Mesenchymal stem cell (in vitro differentiated cells and primary cell): Measurements from ENCODE around the gene GRM7.

Source experiments
- DNase-seq: peaks from one replicate; pipeline ENCODE4 v3.0.0-alpha.2; 2013
- H2AFZ ChIP-seq: one replicate; pipeline ENCODE4 v1.6.1; 2013; ENCODE audit warnings: low read depth, mild to moderate bottlenecking, control low read depth, inconsistent platforms, low read length, moderate library complexity
- H2AK5ac ChIP-seq: 2 replicates; pipeline ENCODE4 v1.6.1; 2013; ENCODE audit warnings: low read length, moderate library complexity, mild to moderate bottlenecking, inconsistent platforms; ENCODE audit not compliant: severe bottlenecking
- H2BK120ac ChIP-seq: one replicate; pipeline ENCODE4 v1.6.1; 2013; ENCODE audit warnings: low read depth, mild to moderate bottlenecking, inconsistent platforms, low read length, moderate library complexity
- H2BK12ac ChIP-seq, 2 experiments: one replicate each; pipeline ENCODE4 v1.6.1; 2013; ENCODE audit warnings: inconsistent platforms in 2 of 2, low read length in 2 of 2, mild to moderate bottlenecking in 2 of 2, moderate library complexity in 2 of 2, control low read depth in 1 of 2
- H2BK15ac ChIP-seq: one replicate; pipeline ENCODE4 v1.6.1; 2013; ENCODE audit warnings: mild to moderate bottlenecking, low read depth, inconsistent platforms; ENCODE audit not compliant: poor library complexity, severe bottlenecking
- H2BK5ac ChIP-seq: 2 replicates; pipeline ENCODE4 v1.6.1; 2013; ENCODE audit warnings: low read depth, mild to moderate bottlenecking, low read length, control low read depth, inconsistent platforms; ENCODE audit not compliant: poor library complexity, severe bottlenecking
- H3K14ac ChIP-seq, 2 experiments: one replicate each; pipeline ENCODE4 v1.6.1; 2013; ENCODE audit warnings: inconsistent platforms in 2 of 2, low read length in 2 of 2, control low read depth in 1 of 2, mild to moderate bottlenecking in 1 of 2, moderate library complexity in 1 of 2
- H3K18ac ChIP-seq, 2 experiments: one replicate each; pipeline ENCODE4 v1.6.1; 2013; ENCODE audit warnings: inconsistent platforms in 2 of 2, low read length in 2 of 2, control low read depth in 1 of 2, low read depth in 1 of 2, mild to moderate bottlenecking in 1 of 2
- H3K23ac ChIP-seq, 2 experiments: one replicate each; pipeline ENCODE4 v1.6.1; 2013; ENCODE audit warnings: inconsistent platforms in 2 of 2, low read length in 2 of 2, mild to moderate bottlenecking in 2 of 2, moderate library complexity in 2 of 2, control low read depth in 1 of 2
- H3K27ac ChIP-seq: 2 replicates; pipeline ENCODE4 v1.5.1; 2013; ENCODE audit warnings: mild to moderate bottlenecking, moderate library complexity, low read length, control low read depth, inconsistent platforms; ENCODE audit not compliant: poor library complexity, severe bottlenecking
- H3K27me3 ChIP-seq, 2 experiments: 2 replicates each; pipeline versions ENCODE4 v1.6.1 to v1.7.0; 2013; ENCODE audit warnings: low read length in 2 of 2, mild to moderate bottlenecking in 2 of 2, moderate library complexity in 2 of 2, control low read depth in 1 of 2, inconsistent platforms in 1 of 2; ENCODE audit not compliant: control insufficient read depth in 1 of 2, insufficient read depth in 1 of 2
- H3K36me3 ChIP-seq, 2 experiments: 2 replicates each; pipeline versions ENCODE4 v1.6.1 to v1.7.0; 2013; ENCODE audit warnings: low read length in 2 of 2, control low read depth in 1 of 2, inconsistent platforms in 1 of 2, low read depth in 1 of 2, mild to moderate bottlenecking in 1 of 2; ENCODE audit not compliant: insufficient read depth in 2 of 2, control insufficient read depth in 1 of 2
- H3K4ac ChIP-seq, 2 experiments: one replicate each; pipeline ENCODE4 v1.6.1; 2013; ENCODE audit warnings: inconsistent platforms in 2 of 2, low read length in 2 of 2, mild to moderate bottlenecking in 2 of 2, moderate library complexity in 2 of 2, control low read depth in 1 of 2, low read depth in 1 of 2
- H3K4me1 ChIP-seq: 2 replicates; pipeline ENCODE4 v1.6.1; 2013; ENCODE audit warnings: low read depth, low read length, control low read depth; ENCODE audit not compliant: control insufficient read depth, insufficient read depth
- H3K4me2 ChIP-seq: 2 replicates; pipeline ENCODE4 v1.6.1; 2013; ENCODE audit warnings: low read length, mild to moderate bottlenecking, inconsistent platforms; ENCODE audit not compliant: poor library complexity, severe bottlenecking
- H3K4me3 ChIP-seq, 2 experiments: 2 replicates each; pipeline versions ENCODE4 v1.5.1 to v1.7.0; 2013; ENCODE audit warnings: low read length in 2 of 2, mild to moderate bottlenecking in 2 of 2, control low read depth in 1 of 2, low read depth in 1 of 2; ENCODE audit not compliant: insufficient read depth in 1 of 2
- H3K79me1 ChIP-seq: replicated peaks from 2 replicates; pipeline ENCODE4 v1.6.1; 2013; ENCODE audit warnings: mild to moderate bottlenecking, control low read depth, low read length, inconsistent platforms; ENCODE audit not compliant: poor library complexity, severe bottlenecking
- H3K9ac ChIP-seq: 2 replicates; pipeline ENCODE4 v1.7.0; 2013; ENCODE audit warnings: mild to moderate bottlenecking, low read length, moderate library complexity
- H3K9me3 ChIP-seq: 2 replicates; pipeline ENCODE4 v1.7.0; 2013; ENCODE audit warnings: mild to moderate bottlenecking, low read length; ENCODE audit not compliant: control insufficient read depth
- H4K8ac ChIP-seq: one replicate; pipeline ENCODE4 v1.6.1; 2013; ENCODE audit warnings: inconsistent platforms, mild to moderate bottlenecking, low read length, moderate library complexity
- H4K91ac ChIP-seq: one replicate; pipeline ENCODE4 v1.6.1; 2013; ENCODE audit warnings: mild to moderate bottlenecking, low read length, inconsistent platforms
- WGBS: methylation state at CpG from one replicate; pipeline ENCODE4 v1.1.7; 2013; ENCODE audit warnings: mixed read lengths; 5-methylcytosine and 5-hydroxymethylcytosine counted together

The GRM7 gene

GRCh38 chr3:7574435-7574834 lies 713.5 kb downstream of the GRM7 start:
- WGBS = 75% methylated on average over 5 of the region's 5 CpGs
- Histone ChIP-seq H2AFZ (no peak overlapping the region), H3K14ac (no peak overlapping the region)

DNA sequence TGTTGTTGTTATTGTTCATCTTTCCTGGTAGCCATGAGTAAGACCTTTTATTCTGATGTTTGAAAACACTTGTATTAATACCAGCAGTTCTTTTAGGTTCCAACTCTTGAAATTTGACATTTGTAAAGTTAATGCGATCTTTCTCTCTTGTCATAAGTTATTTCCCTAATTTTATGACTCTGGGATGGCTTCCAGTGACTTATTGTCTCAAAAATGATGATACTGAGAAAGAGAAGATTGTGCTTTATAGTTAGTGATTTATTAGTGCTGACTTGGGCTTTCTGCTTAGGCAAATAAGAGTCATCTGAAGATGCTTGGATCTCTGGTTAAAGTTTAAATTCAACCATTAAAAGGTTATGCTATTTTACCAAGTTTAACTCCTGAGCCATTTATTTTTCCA lies 715.2 kb downstream of the GRM7 start:
- no peaks in the 10 kb centered on the region for H3K4me1 ChIP-seq
- no peak overlapping the region for H3K9ac ChIP-seq
- no peak overlapping the region for H3K4ac ChIP-seq
- no CpG with 5 or more reads among the region's 1 CpG for WGBS
- no peak overlapping the region for H2BK15ac ChIP-seq
- no peak overlapping the region for H4K8ac ChIP-seq
- H3K4me3 ChIP-seq = no peak overlapping the region
- H3K36me3 ChIP-seq = no peaks in the 10 kb centered on the region
- H3K27ac ChIP-seq = no peak overlapping the region
- H2BK120ac ChIP-seq = no peak overlapping the region
- no peak for DNase-seq
- H3K79me1 ChIP-seq = no peaks in the 10 kb centered on the region
- H3K23ac ChIP-seq = no peak overlapping the region
- no peak overlapping the region for H4K91ac ChIP-seq
- no peak overlapping the region for H3K14ac ChIP-seq
- no peak overlapping the region for H3K18ac ChIP-seq
- H3K9me3 ChIP-seq = peaks cover 10% of the 10 kb centered on the region
- H3K4me2 ChIP-seq = no peak overlapping the region
- H2BK12ac ChIP-seq = no peak overlapping the region
- H3K27me3 ChIP-seq = no peaks in the 10 kb centered on the region
- no peak overlapping the region for H2AFZ ChIP-seq
- no peak overlapping the region for H2BK5ac ChIP-seq
- H2AK5ac ChIP-seq = no peak overlapping the region

More at GRCh38 chr3:7574435-7574834, 713.5 kb downstream of the GRM7 start:
- Histone ChIP-seq H3K4me1 (no peaks in the 10 kb centered on the region), H4K91ac (no peak overlapping the region), H2BK15ac (no peak overlapping the region), H3K27me3 (no peaks in the 10 kb centered on the region), H2BK120ac (no peak overlapping the region), H3K4me2 (no peak overlapping the region), H2AK5ac (no peak overlapping the region), H3K23ac (no peak overlapping the region), H3K18ac (no peak overlapping the region), H2BK5ac (no peak overlapping the region), H3K9ac (no peak overlapping the region), H3K4me3 (no peak overlapping the region), H4K8ac (no peak overlapping the region), H3K9me3 (peaks cover 10% of the 10 kb centered on the region), H3K4ac (no peak overlapping the region), H3K36me3 (no peaks in the 10 kb centered on the region), H3K27ac (no peak overlapping the region), H2BK12ac (no peak overlapping the region), H3K79me1 (no peaks in the 10 kb centered on the region)
- peak; percentile 0 for DNase-seq

- H3K4me3 ChIP-seq = no peak overlapping the region
- H3K36me3 ChIP-seq = no peaks in the 10 kb centered on the region
- peaks cover 10% of the 10 kb centered on the region for H3K9me3 ChIP-seq
- H3K18ac ChIP-seq = no peak overlapping the region
- H4K8ac ChIP-seq = no peak overlapping the region
- no peaks in the 10 kb centered on the region for H3K79me1 ChIP-seq
- no peak overlapping the region for H2AFZ ChIP-seq
- H3K23ac ChIP-seq = no peak overlapping the region
- H3K4me2 ChIP-seq = no peak overlapping the region
- H2BK120ac ChIP-seq = no peak overlapping the region
- no peak overlapping the region for H4K91ac ChIP-seq
- no peak overlapping the region for H3K27ac ChIP-seq
- H3K4ac ChIP-seq = no peak overlapping the region
- no peak overlapping the region for H3K14ac ChIP-seq
- H3K9ac ChIP-seq = no peak overlapping the region
- no peaks in the 10 kb centered on the region for H3K4me1 ChIP-seq
- WGBS = 100% methylated on average over 1 of the region's 3 CpGs
- no peaks in the 10 kb centered on the region for H3K27me3 ChIP-seq
- H2BK5ac ChIP-seq = no peak overlapping the region
- no peak overlapping the region for H2BK15ac ChIP-seq
- H2AK5ac ChIP-seq = no peak overlapping the region
- DNase-seq = no peak
- H2BK12ac ChIP-seq = no peak overlapping the region
These were observed 715.6 kb downstream of the GRM7 start for GRCh38 chr3:7576506-7576905.

DNA sequence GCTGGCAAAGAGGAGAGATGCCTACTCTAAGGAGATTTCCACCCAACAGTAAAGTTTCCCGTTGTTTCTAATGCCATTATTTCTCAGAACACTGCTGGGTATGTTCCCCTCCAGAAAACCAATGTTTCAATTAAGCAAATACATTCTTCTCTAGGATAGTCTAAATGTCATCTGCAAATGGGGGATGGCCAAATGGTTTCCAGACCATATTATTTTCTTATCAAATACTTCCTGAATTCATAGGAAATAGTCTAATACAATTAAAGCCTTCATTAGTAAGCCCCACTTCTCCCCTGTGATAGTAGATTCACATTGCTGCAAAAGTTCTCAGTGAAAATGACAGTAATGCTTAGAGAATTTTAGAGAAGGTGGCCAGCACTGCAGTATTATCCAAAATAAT lies 716.6 kb downstream of the GRM7 start:
- DNase-seq = no peak
- Histone ChIP-seq H3K9ac (no peak overlapping the region), H4K8ac (no peak overlapping the region), H3K4me1 (no peaks in the 10 kb centered on the region), H3K18ac (no peak overlapping the region), H4K91ac (no peak overlapping the region), H3K4me2 (no peak overlapping the region), H2BK15ac (no peak overlapping the region), H3K4me3 (no peak overlapping the region), H2AFZ (no peak overlapping the region), H2BK5ac (no peak overlapping the region), H3K79me1 (no peaks in the 10 kb centered on the region), H2BK120ac (no peak overlapping the region), H3K9me3 (peaks cover 4% of the 10 kb centered on the region), H3K14ac (no peak overlapping the region), H2AK5ac (no peak overlapping the region), H3K23ac (no peak overlapping the region), H3K36me3 (no peaks in the 10 kb centered on the region), H2BK12ac (no peak overlapping the region), H3K27ac (no peak overlapping the region), H3K27me3 (no peaks in the 10 kb centered on the region), H3K4ac (no peak overlapping the region)
- 60% methylated on average over 1 of the region's 1 CpG for WGBS
